HG03108 (cell line): Measurements from ENCODE around the gene PDGFD.
"Not testable (repeated sequence)": the region's sequence is repeated elsewhere in the genome, so short reads cannot be mapped to it uniquely, and the experiment has no call there.

ENCODE experiments used
- ATAC-seq: cut with Tn5 transposase; IDR thresholded peaks from one replicate; pipeline ENCODE4 v1.9.1; 2021; ENCODE audit warnings: moderate library complexity; ENCODE audit not compliant: unreplicated experiment

The PDGFD gene

DNA sequence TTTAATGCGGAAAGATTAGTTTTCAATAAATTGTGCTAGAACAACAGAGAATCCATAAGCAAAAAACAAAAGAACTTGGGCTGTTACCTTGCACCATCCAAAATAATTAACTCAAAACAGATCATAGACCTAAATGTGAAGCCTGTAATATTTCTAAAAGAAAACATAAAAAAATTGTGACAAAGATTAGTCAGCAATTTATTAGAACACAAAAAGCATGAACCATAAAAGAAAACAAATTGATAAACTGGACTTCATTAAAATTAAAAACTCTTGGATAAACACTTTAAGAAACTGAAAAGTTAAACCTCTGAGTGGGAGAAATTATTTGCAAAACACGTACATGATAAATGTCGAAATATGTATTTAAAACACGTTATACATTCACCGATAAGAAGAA, 106.0 kb downstream of the PDGFD start:
- ATAC-seq: no peak

DNA sequence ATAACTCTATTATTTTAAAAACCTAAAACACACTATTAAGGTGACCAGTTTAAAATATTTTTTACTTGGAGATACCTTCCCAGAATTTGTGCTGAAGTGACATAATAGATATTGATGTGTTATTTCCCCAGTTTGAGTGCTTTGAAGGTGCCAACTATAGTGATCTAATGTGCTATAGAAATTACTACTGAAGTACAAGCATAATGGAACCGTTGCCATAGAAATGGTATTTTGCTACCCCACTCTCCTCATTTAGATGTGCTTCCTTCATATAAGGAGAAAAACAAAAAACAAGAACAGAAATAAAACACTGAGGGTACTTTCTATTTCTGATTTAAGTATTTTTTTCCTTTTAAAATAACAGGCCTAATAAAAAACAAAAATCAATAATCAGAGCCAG, 108.4 kb downstream of the PDGFD start:
- ATAC-seq: no peak

DNA sequence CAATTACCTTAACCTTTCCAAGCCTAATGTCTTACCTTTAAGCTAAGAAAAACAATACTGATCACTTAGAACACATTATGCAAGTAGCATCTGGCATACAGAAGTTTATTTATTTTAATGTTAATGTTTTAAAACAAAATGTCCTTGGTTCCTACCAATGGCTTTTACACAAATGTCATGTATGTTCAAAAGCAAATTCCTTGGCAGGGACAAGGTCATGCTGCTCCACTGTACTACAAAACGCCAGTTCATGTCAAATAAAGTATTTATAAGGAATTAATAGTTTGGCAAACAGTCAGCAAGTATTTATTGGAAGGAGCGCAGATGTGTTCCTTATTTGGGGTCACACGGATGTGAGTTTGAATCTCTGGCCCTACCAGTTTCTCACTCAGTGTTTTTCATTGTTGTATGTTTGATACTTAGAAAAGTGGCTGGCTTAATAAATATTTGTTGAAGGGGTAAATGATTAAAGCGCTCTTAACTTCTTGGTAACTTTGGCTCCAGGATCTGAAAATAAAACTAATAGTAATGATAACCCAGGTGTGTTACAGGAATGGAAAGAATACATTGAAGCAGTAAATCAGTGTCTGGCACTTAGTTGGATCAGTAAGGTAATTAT, 108.9 kb downstream of the PDGFD start:
- no peak for ATAC-seq

DNA sequence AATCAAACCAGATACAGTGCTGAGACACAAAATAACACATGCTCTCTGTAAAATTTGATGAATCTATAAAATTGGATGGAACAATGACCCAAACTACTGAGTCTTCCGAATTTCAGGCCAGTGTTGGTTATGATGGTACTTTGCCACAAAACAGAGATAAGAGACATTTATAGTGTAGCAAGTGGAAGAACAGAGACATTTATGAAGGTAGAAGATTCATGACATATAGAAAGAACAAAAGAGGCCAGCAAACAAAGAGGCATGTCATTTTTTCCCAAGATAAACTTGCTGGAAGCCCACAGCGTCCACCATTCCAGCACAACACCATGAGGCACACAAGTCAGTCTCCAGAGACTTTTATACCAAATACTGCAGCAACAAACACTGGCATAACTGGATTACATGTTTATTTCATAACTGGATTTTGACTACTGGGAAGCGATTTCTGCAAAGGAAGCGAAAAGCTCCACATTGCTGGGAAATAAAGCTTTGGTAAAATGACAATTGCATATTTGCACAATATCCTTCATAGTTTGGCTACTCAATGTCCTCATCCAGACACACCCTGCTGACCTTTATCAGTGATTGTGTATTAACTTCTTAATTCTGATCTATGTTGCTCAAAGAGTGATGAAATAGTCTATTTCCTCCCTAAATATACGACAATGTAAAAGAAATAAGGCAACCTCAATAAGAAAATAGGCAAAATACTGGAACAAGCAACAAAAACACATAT, 110.0 kb downstream of the PDGFD start:
- no peak for ATAC-seq

DNA sequence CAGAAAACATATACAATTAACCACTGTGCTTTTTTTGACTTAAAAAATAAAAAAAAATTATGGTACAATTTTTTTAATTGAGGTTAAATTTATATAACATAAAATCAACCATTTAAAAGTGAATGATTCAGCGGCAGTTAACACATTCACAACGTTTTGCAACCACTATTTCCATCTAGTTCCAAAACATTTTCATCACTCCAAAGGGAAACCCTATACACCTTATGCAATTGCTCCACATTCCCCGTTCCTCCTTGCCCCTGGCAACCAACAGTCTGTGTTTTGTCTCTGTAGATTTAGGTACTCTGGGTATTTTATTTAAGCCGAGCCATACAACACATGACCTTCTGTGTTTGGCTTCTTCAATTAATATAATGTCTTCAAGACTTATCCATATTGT, 112.2 kb downstream of the PDGFD start:
- ATAC-seq: no peak

DNA sequence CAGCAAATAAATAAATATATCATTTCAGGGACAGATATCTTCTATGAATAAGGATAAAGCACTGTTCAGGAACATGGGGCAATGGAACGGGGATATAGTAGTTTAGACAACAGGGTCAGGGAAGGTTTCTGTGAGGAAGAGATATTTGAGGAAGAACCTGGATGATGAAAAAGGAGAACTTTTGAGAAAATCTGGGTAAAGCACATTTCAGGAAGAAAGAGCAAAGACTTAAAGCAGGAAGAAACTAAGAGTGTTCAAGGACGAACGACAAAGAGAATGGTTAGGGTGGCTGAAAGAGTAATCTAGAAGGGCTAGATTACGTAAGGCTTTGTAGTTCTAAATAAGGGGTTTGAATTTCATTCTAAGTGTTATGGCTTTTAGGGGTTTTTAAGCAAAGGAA, 114.8 kb downstream of the PDGFD start:
- no peak for ATAC-seq

DNA sequence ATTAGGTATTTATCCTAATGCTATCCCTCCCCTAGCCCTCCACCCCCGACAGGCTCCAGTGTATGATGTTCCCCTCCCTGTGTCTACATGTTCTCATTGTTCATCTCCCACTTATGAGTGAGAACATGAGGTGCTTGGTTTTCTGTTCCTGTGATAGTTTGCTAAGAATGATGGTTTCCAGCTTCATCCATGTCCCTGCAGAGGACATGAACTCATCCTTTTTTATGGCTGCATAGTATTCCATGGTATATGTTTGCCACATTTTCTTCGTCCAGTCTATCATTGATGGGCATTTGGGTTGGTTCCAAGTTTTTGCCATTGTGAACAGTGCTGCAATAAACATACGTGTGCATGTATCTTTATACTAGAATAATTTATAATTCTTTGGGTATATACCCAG, 117.1 kb downstream of the PDGFD start:
- not testable (repeated sequence) for ATAC-seq

DNA sequence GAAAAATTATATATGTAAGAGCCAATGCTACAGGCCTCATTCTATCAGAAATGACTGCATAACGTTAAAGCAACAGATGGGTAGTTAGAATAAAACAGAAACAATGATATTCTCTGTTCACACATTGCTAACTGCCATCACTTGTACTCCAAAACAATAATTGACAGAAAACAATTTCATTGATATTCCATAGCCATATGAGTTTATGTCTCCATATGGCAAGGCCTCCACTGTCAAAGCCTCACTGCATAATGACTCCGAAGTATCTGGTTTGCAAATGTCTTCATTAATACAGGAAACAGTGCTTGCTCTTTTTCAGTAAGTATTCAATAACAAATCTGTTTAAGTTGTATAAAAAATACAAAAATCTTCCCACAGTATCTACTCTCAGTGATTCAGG, 117.6 kb downstream of the PDGFD start:
- no peak for ATAC-seq

DNA sequence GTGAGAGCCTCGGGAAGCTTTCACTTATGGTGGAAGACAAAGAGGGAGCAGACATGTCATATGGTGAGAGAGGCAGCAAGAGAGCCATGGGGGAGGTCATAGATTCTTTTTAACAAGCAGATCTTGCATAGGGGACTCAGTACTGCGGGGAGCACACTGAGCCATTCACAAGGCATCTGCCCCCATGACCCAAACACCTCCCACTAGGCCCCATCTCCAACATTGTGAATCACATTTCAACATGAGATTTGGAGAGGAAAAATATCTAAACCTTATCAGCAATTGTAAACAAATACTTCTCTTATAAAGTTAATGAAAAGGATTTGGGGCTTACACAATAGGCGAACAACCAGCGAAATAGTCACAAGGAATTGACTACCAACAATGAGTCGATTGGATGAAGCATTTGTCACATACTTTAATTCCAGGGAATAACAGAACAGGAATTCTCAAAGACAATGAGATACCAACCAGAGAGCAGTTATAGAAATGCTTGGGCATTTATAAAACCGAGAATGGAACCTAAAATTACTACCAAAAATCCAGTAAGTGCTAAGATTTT, 120.2 kb downstream of the PDGFD start:
- no peak for ATAC-seq

DNA sequence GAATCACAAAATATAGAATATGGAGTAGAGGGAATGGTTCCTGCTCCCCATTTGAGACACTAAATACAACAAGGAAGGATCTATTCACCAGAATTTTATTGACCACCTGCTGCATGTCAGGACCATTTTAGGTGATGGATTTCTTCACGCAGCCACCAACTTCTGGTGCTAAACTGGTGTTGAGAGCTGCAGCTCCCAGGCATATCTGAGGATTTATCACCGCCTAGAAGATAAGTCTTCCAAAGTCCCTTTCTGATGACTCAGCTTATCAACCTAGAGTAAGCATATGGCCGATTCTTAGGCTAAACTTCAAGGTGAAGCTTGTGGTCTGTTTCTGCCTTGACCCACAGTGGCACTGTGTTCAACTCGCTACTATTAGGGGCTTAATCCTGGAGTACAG, 120.8 kb downstream of the PDGFD start:
- no peak for ATAC-seq

DNA sequence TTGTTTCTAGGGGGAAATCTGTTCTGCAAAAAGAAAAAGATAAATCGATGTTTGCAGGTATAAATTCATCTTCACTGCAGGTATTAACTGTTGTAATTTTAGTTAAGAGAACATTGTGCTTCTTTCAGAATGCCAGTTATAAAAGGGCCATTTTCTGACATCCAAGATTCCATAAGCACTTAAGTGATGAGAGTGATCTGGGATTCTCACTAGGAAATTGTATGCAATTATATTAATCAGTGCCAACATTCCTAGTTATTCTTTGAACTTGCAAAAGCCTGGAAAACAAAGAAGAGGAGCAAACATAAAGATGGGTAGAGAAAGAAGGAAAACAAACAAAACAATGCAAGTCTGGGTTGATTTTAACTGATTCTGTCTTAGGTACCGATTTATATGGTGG, 122.2 kb downstream of the PDGFD start:
- no peak for ATAC-seq

DNA sequence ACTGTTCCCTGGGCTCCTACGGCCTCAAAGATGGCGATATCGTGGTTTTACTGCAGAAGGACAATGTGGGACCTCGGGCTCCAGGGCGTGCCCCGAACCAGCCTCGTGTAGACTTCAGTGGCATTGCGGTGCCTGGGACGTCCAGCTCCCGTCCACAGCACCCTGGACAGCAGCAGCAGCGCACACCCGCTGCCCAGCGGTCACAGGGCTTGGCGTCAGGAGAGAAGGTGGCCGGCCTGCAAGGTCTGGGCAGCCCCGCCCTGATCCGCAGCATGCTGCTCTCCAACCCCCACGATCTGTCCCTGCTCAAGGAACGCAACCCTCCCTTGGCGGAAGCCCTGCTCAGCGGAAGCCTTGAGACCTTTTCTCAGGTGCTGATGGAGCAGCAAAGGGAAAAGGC, 127.0 kb downstream of the PDGFD start:
- ATAC-seq: no peak

DNA sequence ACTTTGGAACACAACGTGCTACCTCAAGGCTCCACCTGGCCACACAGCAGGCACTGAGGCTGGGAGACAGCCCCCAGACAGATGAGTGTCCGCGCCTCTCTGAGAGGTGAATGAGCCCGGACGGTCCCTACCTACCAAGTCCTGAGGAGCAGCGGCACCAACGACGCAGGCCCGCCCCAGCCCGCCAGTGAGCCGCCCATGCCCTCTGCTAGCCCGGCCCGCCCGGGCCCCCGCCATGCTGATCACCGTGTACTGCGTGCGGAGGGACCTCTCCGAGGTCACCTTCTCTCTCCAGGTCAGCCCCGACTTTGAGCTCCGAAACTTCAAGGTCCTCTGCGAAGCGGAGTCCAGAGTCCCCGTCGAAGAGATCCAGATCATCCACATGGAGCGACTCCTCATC, 127.4 kb downstream of the PDGFD start, which contains the start of gene DDI1:
Gene DDI1 (plus strand): TSS at position 53 of the 400 bp plus-strand sequence. CDS start 183 bp downstream, at position 236.
- ATAC-seq: no peak

DNA sequence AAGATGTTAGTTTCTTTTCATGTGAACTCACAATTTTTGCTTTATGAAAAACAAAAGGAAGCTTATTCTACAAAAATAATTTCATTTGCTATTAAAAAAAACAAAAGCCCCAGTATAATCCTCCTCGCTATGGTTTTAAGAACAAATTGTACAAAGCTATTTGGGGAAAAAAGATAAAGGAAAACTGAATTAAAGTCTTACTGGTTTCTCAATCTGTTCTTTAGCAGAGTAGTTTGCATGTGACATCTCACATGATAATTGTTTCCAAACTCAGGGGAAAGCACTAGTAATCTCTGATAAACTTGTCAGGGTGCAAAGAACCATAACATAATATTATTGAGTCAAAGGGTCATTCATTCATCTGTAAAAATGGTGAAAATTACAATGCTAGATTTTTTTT, 130.4 kb downstream of the PDGFD start:
- no peak for ATAC-seq

DNA sequence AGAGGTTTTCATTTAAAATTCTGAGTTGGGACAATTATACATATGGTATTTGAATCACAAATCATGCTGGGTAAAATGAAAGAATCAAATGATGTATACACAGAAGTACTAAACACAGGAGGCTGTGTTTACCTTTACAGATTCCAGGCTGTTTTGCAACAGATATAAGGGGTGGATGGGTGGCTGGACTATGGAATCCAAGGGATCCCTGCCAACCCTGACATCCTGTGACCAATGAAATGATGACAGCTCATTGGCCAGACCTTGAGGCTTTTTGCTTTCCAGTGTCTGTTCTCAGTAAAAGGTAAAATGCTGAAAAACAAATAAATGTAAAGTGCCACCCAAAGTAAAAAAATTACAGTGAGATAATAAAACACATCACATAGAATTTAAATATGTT, 130.8 kb downstream of the PDGFD start:
- no peak for ATAC-seq

DNA sequence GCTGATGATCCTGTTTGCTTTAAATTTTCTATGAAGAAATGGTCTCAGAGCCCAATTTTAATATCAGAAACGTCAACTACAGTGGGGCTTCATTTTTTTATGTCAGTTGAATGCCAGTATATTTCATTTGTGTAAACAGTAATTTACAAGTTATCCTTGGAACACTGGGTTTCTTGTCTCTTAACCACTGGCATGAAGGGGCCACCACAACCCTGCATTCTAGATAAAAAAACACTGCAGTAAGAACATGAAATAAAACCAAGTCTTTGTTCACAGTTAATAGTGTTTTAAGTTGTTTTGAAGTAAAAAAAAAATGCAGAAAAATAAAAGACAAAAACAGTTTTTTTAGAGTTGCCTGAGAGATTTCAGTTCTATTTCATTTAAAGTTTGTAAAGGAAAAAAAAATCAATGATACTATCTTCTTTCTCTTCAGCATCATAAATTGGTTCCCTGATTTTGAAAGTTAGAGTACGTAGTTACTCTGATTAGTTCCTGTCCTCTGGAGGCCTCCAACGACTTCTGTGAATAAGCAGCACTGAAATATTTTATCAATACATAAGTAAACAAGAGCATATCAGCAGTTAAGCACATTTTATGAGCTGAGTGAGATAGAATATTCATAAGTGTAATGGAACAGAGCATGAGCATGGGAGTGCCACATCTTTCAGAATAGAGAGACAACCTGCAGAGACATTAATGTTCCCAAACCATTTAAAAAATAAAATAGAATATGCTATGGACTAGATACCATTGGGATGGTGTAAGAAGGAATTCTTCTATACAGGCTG, 135.3 kb downstream of the PDGFD start:
- no peak for ATAC-seq

DNA sequence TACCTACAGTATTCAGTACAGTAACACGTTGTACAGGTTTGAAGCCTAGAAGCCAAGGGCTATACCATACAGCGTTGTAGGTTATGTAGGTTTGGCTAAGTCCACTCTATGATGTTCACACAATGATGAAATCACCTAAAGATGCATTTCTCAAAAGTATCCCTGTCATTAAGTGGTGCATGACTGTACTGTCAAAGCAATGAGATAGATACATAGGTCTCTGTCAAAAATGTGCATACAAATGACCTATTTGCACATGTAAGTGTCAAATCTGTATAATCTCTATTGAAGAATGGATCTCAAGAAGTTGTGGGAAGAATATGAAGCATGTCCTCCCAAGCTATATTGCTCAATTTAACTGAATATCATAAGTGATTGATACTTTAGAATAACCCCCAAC, 139.4 kb downstream of the PDGFD start:
- no peak for ATAC-seq

DNA sequence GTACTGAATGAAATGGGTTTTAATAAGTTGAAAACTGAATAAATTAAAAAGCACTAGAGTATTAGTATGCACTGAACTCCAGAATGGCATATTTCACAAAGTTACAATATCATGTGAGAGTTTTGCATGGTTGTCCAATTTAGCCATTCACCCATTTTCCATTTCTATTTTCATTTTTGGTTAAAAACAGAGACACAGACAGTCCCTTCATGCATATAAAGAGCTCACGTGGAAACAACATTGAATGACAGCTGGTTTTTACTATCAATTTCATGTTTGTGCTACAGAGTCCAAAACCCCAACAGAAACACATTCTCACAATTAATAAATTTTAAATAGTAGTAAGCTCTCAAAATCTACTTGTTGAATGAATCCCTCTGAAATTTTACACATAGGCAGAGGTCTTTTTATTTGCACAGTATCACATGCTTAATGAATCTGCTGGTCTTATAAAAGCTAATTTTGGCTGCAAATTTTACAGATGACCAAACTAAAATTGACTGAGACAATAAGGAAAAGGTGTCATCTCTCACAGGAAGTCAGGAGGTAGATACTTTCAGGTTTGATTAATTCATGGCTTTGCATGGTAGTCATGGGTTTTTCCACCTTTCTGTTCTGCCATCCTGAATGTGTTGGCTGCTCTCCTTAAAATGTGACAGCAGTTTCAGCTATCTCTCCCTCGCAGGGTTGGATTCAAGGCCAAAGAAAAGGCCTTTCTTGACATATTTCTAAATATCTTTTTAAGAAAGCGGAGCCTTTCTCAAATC, 148.1 kb downstream of the PDGFD start:
- peak; percentile 82 for ATAC-seq

DNA sequence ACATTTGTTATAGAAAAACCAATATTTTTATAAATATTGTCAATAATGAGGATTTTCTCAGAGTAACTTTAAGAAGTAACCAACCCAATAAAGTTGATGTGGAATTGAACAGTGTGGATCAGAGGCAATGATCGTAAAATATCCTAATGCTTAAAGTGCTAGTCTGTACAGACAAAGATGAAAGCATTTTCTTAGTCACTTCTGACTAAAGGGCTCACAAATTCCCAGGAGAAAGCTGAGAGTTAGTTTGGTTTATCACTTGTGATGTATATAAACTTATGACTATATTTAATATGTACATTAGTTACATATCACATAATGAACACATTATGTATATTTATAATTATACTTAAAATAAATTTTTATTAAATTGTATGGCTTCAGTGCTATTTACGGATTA, 152.9 kb downstream of the PDGFD start:
- ATAC-seq: no peak

DNA sequence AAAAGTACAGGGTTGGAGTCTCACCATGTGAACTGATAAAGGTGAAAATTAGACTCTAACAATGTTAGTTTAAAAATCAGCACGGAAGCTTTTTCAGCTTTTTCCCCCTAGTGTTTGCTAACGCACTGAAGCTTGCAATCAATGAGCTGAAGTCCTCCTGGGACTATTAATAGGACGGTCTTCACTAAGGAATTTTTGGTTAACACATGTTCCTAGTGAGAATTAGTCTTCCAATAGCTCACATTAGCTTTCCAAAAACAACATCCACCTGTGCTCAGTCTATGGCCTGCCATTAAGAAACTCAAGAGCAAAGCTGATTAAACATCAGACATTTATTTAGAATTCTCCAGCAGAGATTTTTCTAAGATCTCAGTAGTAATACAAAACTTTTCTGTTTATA, 154.2 kb downstream of the PDGFD start:
- no peak for ATAC-seq
